Measurements from ENCODE around the gene ELMO3. TPM values are rescaled to one million over a fixed set of nuclear protein-coding genes. Genes with fewer than 3 reads are reported as not detected.
A peak's percentile ranks its signal among the peaks of the same experiment; 100 is the strongest.

Gene ELMO3
- total RNA-seq, 2 experiments from 2014 or later = 7.6 to 7.8 TPM

DNA sequence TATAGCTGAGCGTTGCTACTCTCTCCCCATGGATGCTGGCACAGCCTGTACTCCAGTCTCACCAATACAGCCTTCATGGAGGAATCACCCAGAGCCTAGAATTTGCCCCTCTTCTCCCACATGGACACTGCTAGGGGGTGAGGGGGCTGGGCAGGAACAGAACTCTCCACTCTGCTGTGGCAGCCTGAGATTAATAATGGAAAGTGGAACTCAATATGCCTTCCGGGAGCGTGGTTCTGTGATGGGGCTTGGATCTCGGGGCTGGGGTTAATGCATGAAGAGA lies 51.1 kb downstream of the ELMO3 start:
- TF ChIP-seq, protein P1, sequence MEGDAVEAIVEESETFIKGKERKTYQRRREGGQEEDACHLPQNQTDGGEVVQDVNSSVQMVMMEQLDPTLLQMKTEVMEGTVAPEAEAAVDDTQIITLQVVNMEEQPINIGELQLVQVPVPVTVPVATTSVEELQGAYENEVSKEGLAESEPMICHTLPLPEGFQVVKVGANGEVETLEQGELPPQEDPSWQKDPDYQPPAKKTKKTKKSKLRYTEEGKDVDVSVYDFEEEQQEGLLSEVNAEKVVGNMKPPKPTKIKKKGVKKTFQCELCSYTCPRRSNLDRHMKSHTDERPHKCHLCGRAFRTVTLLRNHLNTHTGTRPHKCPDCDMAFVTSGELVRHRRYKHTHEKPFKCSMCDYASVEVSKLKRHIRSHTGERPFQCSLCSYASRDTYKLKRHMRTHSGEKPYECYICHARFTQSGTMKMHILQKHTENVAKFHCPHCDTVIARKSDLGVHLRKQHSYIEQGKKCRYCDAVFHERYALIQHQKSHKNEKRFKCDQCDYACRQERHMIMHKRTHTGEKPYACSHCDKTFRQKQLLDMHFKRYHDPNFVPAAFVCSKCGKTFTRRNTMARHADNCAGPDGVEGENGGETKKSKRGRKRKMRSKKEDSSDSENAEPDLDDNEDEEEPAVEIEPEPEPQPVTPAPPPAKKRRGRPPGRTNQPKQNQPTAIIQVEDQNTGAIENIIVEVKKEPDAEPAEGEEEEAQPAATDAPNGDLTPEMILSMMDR (conservative IDR thresholded peaks at IDR 0.05; ENCODE audit: low read length) = no peak
- no peak for TF ChIP-seq EZH2phosphoT487 (IDR thresholded peaks at IDR 0.05; ENCODE audit: borderline replicate concordance, low read depth, low read length)

DNA sequence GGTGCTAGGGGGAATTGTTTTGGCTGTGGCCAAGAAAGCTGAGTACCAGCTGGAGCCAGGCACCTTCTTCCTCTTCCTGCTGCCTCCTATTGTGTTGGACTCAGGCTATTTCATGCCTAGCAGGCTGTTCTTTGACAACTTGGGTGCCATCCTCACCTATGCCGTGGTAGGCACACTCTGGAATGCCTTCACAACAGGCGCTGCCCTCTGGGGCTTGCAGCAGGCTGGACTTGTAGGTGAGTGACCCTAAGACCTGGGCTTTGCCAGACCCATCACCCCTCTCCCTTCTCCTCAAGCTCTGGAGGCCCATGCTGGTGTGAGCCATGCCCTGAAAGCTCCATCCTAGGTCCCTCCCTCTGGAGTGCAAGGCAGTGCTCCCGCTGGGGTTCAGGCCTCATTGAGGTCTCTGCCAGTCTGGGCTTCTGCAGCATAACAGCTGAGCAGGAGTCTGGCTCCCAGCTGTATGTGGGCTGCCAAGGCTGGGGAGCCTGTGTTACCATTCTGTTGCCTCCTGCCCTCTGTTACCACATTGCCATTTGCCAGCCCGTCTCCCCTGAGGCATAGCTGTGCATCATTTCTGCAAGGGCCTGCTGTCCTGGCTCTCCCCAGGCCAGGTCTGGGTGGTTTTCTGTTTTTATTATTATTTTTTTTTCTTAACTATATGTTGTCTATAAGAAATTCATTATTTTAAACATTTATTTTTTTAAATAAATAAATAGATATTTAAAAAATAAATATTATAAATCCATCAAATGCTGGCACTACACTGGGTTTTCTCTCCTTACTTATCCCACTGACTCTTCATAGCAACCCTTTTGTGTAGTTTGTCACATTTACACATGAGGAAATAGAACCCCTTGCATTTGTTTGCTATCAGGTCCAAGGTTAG lies 53.9 kb downstream of the ELMO3 start:
- intact Hi-C loops (cut with micrococcal nuclease; ENCODE audit: unreplicated experiment) = no loop called here

More for the DNA sequence above, 51.1 kb downstream of the ELMO3 start:
- intact Hi-C loops (cut with micrococcal nuclease; ENCODE audit: unreplicated experiment) = no loop called here
- no peak overlapping the region for H3K4me3 ChIP-seq (ENCODE audit: low read depth, low read length, poor library complexity, severe bottlenecking)
- H3K9me3 ChIP-seq (ENCODE audit: low read length) = no peaks in the 10 kb centered on the region
- no peaks in the 10 kb centered on the region for H3K9me2 ChIP-seq (ENCODE audit: insufficient read depth, low read length)
- ChIA-PET CTCF (ENCODE audit: unreplicated experiment) (interaction anchor here (0.5 kb wide), 1 partner anchor 24 kb away, joined by 3 read pairs; the partner anchor contains the start of gene TMEM208), POLR2A (interaction anchor here (0.9 to 1.7 kb wide), 2 partner anchors 24 kb away, joined by 3 to 6 read pairs; partner anchors contain the start of gene TMEM208)
- H3K36me3 ChIP-seq (ENCODE audit: insufficient read depth, low read length) = no peaks in the 10 kb centered on the region
- DNase-seq (ENCODE audit: low spot score) = no peak
- no peaks in the 10 kb centered on the region for H4K20me1 ChIP-seq (ENCODE audit: insufficient read depth, low read length)
- H3K79me2 ChIP-seq (ENCODE audit: insufficient read depth, low read depth, low read length) = no peaks in the 10 kb centered on the region; the same call in 1 of the 2 replicates
- H3K4me2 ChIP-seq (ENCODE audit: low read length) = no peak overlapping the region; the same call in 1 of the 2 replicates
- no TSS peak for BruUV-seq (replicated peaks)
- H3K4me1 ChIP-seq (ENCODE audit: insufficient read depth, low read length, poor library complexity, severe bottlenecking) = peaks cover 28% of the 10 kb centered on the region
- no peak overlapping the region for H3K27ac ChIP-seq (ENCODE audit: low read depth, low read length, poor library complexity, severe bottlenecking)
- H2AFZ ChIP-seq (ENCODE audit: low read length) = no peak overlapping the region

More for the DNA sequence above, 53.9 kb downstream of the ELMO3 start:
- CTCF ChIA-PET (ENCODE audit: unreplicated experiment) = interaction anchor here (0.6 kb wide), 1 partner anchor 85 kb away, joined by 3 read pairs; no protein-coding TSS in a partner anchor
- no peaks in the 10 kb centered on the region for H3K79me2 ChIP-seq (ENCODE audit: insufficient read depth, low read depth, low read length)
- H2AFZ ChIP-seq (ENCODE audit: low read length) = no peak overlapping the region
- no peaks in the 10 kb centered on the region for H4K20me1 ChIP-seq (ENCODE audit: insufficient read depth, low read length)
- H3K9me2 ChIP-seq (ENCODE audit: insufficient read depth, low read length) = no peaks in the 10 kb centered on the region
- H3K9me3 ChIP-seq (ENCODE audit: low read length) = no peaks in the 10 kb centered on the region
- POLR2A ChIA-PET = interaction anchor here (0.7 kb wide), 1 partner anchor 261 kb away, joined by 4 read pairs; no protein-coding TSS in a partner anchor
- no peaks in the 10 kb centered on the region for H3K36me3 ChIP-seq (ENCODE audit: insufficient read depth, low read length)
- no peak overlapping the region for H3K4me2 ChIP-seq (ENCODE audit: low read length)
- no TSS peak for BruUV-seq (replicated peaks)
- no peak for TF ChIP-seq EZH2phosphoT487 (IDR thresholded peaks at IDR 0.05; ENCODE audit: borderline replicate concordance, low read depth, low read length)
- TF ChIP-seq, protein P1 (conservative IDR thresholded peaks at IDR 0.05; ENCODE audit: low read length) = no peak
- H3K4me3 ChIP-seq (ENCODE audit: low read depth, low read length, poor library complexity, severe bottlenecking) = no peak overlapping the region
- DNase-seq (ENCODE audit: low spot score) = no peak
- no peak overlapping the region for H3K27ac ChIP-seq (ENCODE audit: low read depth, low read length, poor library complexity, severe bottlenecking)
- H3K4me1 ChIP-seq (ENCODE audit: insufficient read depth, low read length, poor library complexity, severe bottlenecking) = peaks cover 8% of the 10 kb centered on the region

Small RNA genes within 50 kb of the gene (microRNA-seq; reads per million reads assigned to microRNA genes)
- 89.4 reads per million, percentile 56 among the genes with 10 or more reads in this experiment for gene MIR328 (ENCODE audit: borderline replicate concordance)

Small RNA genes within 50 kb of the gene (small RNA-seq; reads per million reads assigned to genes)
- not detected for gene MIR328

Other genes with a start within 250 kb of the ELMO3 start
- 1.7 and 2.7 TPM in 2 replicates for gene CES3, start 237.9 kb upstream of the ELMO3 start, total RNA-seq (2014; rRNA removed; shearing (Covaris generic))
- gene CES3, start 237.9 kb upstream of the ELMO3 start, total RNA-seq (2022) = 1.4 and 1.9 TPM in 2 replicates
- gene CES4A, start 210.5 kb upstream of the ELMO3 start, total RNA-seq (2014; rRNA removed; shearing (Covaris generic)) = 0.47 and 2.0 TPM in 2 replicates
- 0.38 and 0.41 TPM in 2 replicates for gene CES4A, start 210.5 kb upstream of the ELMO3 start, total RNA-seq (2022)
- 93.5 and 187 TPM in 2 replicates for gene CBFB, start 170.0 kb upstream of the ELMO3 start, total RNA-seq (2014; rRNA removed; shearing (Covaris generic))
- 151 and 154 TPM in 2 replicates for gene CBFB, start 170.0 kb upstream of the ELMO3 start, total RNA-seq (2022)
- gene PHAF1, start 89.2 kb upstream of the ELMO3 start, total RNA-seq (2014; rRNA removed; shearing (Covaris generic)) = 12.6 and 16.8 TPM in 2 replicates
- gene PHAF1, start 89.2 kb upstream of the ELMO3 start, total RNA-seq (2022) = 11.8 and 13.9 TPM in 2 replicates
- gene B3GNT9, start 48.1 kb upstream of the ELMO3 start, total RNA-seq (2014; rRNA removed; shearing (Covaris generic)) = 1.1 and 2.7 TPM in 2 replicates
- gene B3GNT9, start 48.1 kb upstream of the ELMO3 start, total RNA-seq (2022) = 2.7 TPM in 2 replicates
- gene TRADD, start 39.2 kb upstream of the ELMO3 start, total RNA-seq (2014; rRNA removed; shearing (Covaris generic)) = 11.3 and 11.6 TPM in 2 replicates
- 15.4 and 16.7 TPM in 2 replicates for gene TRADD, start 39.2 kb upstream of the ELMO3 start, total RNA-seq (2022)
- 5.8 and 7.3 TPM in 2 replicates for gene FBXL8, start 39.2 kb upstream of the ELMO3 start, total RNA-seq (2014; rRNA removed; shearing (Covaris generic))
- 10.4 and 12.2 TPM in 2 replicates for gene FBXL8, start 39.2 kb upstream of the ELMO3 start, total RNA-seq (2022)
- gene HSF4, start 34.4 kb upstream of the ELMO3 start, total RNA-seq (2014; rRNA removed; shearing (Covaris generic)) = 8.1 and 12.8 TPM in 2 replicates
- 16.2 and 17.0 TPM in 2 replicates for gene HSF4, start 34.4 kb upstream of the ELMO3 start, total RNA-seq (2022)
- gene NOL3, start 28.6 kb upstream of the ELMO3 start, total RNA-seq (2014; rRNA removed; shearing (Covaris generic)) = 1.1 and 2.2 TPM in 2 replicates
- gene NOL3, start 28.6 kb upstream of the ELMO3 start, total RNA-seq (2022) = 4.1 and 4.4 TPM in 2 replicates
- 18.0 and 22.9 TPM in 2 replicates for gene MATCAP1, start 15.2 kb upstream of the ELMO3 start, total RNA-seq (2014; rRNA removed; shearing (Covaris generic))
- 39.6 and 42.3 TPM in 2 replicates for gene MATCAP1, start 15.2 kb upstream of the ELMO3 start, total RNA-seq (2022)
- gene EXOC3L1, start 9.0 kb upstream of the ELMO3 start, total RNA-seq (2014; rRNA removed; shearing (Covaris generic)) = not detected in 2 replicates
- not detected in 2 replicates for gene EXOC3L1, start 9.0 kb upstream of the ELMO3 start, total RNA-seq (2022)
- 139 and 157 TPM in 2 replicates for gene E2F4, start 7.0 kb upstream of the ELMO3 start, total RNA-seq (2014; rRNA removed; shearing (Covaris generic))
- 108 and 124 TPM in 2 replicates for gene E2F4, start 7.0 kb upstream of the ELMO3 start, total RNA-seq (2022)
- gene TMEM208, start 28.0 kb downstream of the ELMO3 start, total RNA-seq (2014; rRNA removed; shearing (Covaris generic)) = 19.9 and 36.7 TPM in 2 replicates
- gene TMEM208, start 28.0 kb downstream of the ELMO3 start, total RNA-seq (2022) = 22.5 and 26.4 TPM in 2 replicates
- gene FHOD1, start 48.4 kb downstream of the ELMO3 start, total RNA-seq (2014; rRNA removed; shearing (Covaris generic)) = 16.0 and 16.5 TPM in 2 replicates
- 44.1 and 55.0 TPM in 2 replicates for gene FHOD1, start 48.4 kb downstream of the ELMO3 start, total RNA-seq (2022)
- gene SLC9A5, start 49.8 kb downstream of the ELMO3 start, total RNA-seq (2014; rRNA removed; shearing (Covaris generic)) = 0.36 and 2.7 TPM in 2 replicates
- gene SLC9A5, start 49.8 kb downstream of the ELMO3 start, total RNA-seq (2022) = 3.6 and 4.2 TPM in 2 replicates
- not detected in 2 replicates for gene PLEKHG4, start 80.4 kb downstream of the ELMO3 start, total RNA-seq (2014; rRNA removed; shearing (Covaris generic))
- gene PLEKHG4, start 80.4 kb downstream of the ELMO3 start, total RNA-seq (2022) = 0.51 and 1.3 TPM in 2 replicates
- gene KCTD19, start 127.6 kb downstream of the ELMO3 start, total RNA-seq (2014; rRNA removed; shearing (Covaris generic)) = not detected in 2 replicates
- gene KCTD19, start 127.6 kb downstream of the ELMO3 start, total RNA-seq (2022) = 0.17 and 1.4 TPM in 2 replicates
- gene LRRC36, start 127.7 kb downstream of the ELMO3 start, total RNA-seq (2014; rRNA removed; shearing (Covaris generic)) = not detected in 2 replicates
- not detected in 2 replicates for gene LRRC36, start 127.7 kb downstream of the ELMO3 start, total RNA-seq (2022)
- gene TPPP3, start 194.4 kb downstream of the ELMO3 start, total RNA-seq (2014; rRNA removed; shearing (Covaris generic)) = not detected in 2 replicates
- gene TPPP3, start 194.4 kb downstream of the ELMO3 start, total RNA-seq (2022) = not detected in 2 replicates
- not detected in 2 replicates for gene ZDHHC1, start 217.3 kb downstream of the ELMO3 start, total RNA-seq (2014; rRNA removed; shearing (Covaris generic))
- gene ZDHHC1, start 217.3 kb downstream of the ELMO3 start, total RNA-seq (2022) = not detected in 2 replicates
- gene HSD11B2, start 232.0 kb downstream of the ELMO3 start, total RNA-seq (2014; rRNA removed; shearing (Covaris generic)) = not detected in 2 replicates
- gene HSD11B2, start 232.0 kb downstream of the ELMO3 start, total RNA-seq (2022) = not detected in 2 replicates